Stimulated activated CD8-positive, alpha-beta memory T cell treated with anti-CD3 and anti-CD28 coated beads, Interleukin-15, amount 100 ng/mL, for 4 hours (primary cell): ENCODE data around the gene MTSS2.

Source experiments
- DNase-seq, 2 donors: peaks; one replicate each; pipeline ENCODE4 v3.0.0-alpha.2; 2020; ENCODE audit warnings: low read depth in 2 of 2

The MTSS2 gene, protein sequence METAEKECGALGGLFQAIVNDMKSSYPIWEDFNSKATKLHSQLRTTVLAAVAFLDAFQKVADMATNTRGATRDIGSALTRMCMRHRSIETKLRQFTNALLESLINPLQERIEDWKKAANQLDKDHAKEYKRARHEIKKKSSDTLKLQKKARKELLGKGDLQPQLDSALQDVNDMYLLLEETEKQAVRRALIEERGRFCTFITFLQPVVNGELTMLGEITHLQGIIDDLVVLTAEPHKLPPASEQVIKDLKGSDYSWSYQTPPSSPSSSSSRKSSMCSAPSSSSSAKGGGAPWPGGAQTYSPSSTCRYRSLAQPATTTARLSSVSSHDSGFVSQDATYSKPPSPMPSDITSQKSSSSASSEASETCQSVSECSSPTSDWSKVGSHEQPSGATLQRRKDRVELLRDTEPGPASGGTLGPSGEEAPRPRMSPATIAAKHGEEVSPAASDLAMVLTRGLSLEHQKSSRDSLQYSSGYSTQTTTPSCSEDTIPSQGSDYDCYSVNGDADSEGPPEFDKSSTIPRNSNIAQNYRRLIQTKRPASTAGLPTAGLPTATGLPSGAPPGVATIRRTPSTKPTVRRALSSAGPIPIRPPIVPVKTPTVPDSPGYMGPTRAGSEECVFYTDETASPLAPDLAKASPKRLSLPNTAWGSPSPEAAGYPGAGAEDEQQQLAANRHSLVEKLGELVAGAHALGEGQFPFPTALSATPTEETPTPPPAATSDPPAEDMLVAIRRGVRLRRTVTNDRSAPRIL

DNA sequence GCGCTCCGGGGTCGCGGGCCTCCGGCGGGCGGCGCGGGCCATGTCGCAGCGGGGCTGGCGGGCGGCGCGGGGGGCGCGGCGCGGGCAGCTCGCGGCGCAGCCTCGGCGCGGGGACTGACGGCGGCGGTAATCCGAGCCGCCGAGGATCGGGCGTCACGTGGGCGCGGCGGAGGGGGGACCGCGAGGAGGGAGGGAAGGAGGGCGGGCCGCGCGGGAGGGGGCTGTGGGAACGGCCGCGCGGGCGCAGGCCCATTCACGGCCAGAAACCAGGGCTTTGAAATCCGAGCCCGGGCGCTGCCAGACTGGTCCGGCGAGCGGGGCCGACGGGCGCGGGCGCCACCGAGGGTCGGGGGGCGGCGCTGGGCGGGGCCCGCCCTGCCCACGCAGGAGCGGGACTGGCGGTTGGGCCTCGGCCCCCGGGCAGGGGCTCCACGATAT, at the start of gene MTSS2:
Gene MTSS2, minus strand, starts transcription at position 116 of the 438 bp plus-strand sequence. CDS start 262 bp downstream, outside the sequence.
- DNase-seq = no peak

DNA sequence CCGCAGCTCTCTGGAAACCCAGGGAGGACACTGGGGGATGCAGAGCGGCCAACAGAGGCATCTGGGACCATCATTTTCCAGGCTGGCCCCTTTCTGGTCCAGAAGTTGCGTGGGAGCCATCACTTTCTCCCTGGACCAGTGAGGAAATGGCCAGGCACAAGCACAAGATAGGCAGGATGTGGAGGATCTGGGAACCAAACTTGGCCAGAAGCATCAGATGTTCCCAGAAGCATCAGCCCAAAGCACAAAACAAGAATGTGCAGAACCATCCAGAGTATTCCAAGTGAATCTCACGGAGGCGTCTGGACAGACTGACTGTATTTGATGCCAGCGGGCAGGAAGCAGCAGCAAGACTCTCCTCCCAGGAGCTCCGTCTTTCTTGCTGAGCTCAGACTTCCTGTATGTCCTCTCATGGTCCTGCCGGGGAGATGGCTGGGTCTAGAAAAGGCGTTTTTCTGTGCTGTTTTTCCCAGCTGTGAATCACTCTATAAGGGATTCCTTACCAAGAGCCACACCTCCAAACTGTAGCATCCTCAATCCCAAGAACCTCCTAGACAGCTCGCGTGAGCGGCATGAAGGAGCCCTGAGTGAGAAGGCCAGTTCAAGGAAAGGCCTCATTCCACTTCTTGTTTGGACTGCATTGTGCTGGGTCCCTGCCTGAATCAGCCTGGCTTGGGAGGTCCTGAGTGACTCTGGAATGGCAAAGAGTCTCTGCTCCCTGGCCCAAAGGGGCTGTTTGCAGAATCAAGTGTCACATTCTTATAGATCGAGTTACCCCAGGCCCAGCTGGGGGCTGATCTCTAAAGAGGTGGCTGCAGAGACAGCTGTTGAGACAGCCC, 49.5 kb upstream of the MTSS2 start:
- no peak for DNase-seq

DNA sequence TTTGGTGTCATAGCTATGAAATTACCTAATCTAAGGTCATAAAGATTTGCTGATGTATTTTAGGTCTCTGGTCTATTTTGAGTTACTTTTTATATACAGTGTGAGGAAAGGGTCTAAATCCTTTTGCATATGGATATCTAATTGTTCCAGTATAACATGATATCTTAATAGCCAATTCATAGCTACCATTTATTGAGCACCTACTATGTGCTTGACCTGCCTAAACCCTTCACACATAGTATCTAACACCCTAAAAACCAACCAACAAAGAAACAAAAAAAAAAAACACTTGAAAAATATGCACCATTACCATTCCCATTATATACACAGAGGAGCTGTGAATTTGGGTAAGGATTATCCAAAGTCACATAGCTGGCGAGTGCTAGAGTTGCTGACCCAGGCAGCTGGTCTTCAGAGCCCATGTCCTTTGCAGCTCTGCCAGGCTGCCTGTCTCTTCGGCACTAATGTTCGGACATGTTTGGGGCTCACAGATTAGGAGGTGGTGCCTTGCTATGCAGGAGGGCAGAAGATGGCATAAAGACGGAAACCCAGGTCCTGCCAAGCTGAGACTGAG, 48.8 kb upstream of the MTSS2 start:
- no peak for DNase-seq

DNA sequence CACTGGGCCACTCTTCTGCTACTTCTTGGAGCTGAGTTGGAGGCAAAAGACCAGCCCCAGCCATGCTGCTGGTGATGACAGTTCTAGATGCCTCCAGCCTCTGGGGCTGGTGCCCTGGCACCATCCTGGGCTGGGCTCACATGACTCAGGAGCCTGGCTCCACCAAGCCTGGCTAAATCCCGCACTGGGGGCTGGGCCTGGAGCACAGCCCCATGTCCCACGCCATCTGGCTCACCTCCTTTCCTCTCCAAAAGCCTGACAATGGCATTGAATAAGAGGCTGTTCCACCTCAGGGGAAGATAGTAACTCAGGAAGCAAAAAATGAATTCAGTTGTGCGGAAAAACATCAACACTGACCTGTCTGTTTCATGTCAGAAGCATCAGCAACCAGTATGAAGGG, 45.1 kb upstream of the MTSS2 start:
- no peak for DNase-seq

DNA sequence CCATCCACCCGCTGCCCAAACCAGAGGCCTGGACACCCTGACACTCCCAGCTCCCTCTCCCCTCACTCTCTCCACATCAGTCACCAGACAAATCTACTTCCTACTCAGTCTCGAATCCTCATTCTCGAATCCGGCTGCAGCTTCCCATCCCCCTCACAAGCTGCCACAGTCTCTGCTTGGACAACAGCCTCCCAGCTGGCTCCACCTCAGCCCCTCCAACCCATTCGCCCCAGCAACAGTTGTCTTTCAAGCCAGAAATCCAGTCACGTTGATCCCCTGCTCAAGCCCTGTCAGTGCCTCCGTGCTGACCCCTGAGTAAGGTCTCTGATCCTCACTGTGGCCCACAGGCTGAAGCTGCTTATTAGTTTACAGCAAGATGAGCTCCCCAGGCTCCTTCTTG, 44.2 kb upstream of the MTSS2 start:
- DNase-seq = no peak

DNA sequence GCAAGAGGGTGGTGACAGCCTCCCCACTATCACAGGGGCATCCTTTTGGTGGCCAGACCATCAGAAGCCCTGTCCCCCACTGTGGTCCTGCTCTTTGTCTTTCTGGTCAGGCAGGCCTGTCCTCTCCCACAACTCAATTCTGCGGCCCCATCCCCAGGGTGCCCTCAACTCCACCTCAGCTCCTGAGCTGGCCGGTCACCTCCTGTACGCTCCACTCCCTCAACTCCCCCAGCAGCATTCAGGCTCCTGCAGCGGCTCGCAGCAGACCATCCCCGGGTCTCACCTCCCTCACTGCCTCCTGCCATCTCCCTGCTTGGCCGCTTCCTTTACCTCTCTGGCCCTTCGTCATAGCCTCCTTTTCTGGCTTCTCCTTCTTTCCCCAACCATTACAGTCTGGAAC, 43.4 kb upstream of the MTSS2 start:
- DNase-seq = no peak

DNA sequence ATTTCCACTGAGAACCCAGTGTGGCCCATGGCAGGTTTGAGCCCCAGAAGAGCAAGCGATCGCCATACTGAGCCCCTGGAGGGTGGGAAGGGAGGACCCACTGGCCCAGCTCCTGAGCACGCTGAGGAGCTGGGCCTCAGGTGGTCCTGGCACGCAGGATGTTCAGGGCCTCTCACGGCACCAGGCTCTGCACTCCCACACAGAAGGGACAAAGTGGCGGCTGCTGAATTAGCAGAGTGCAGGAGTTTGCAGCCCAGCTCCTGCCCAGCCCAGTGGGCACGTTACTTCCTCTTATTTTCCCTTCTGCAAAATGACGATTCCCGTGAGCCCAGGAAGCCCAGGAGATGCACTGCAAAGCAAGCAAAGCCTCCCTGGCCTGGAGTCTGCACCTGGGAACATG, 42.3 kb upstream of the MTSS2 start:
- DNase-seq = no peak

DNA sequence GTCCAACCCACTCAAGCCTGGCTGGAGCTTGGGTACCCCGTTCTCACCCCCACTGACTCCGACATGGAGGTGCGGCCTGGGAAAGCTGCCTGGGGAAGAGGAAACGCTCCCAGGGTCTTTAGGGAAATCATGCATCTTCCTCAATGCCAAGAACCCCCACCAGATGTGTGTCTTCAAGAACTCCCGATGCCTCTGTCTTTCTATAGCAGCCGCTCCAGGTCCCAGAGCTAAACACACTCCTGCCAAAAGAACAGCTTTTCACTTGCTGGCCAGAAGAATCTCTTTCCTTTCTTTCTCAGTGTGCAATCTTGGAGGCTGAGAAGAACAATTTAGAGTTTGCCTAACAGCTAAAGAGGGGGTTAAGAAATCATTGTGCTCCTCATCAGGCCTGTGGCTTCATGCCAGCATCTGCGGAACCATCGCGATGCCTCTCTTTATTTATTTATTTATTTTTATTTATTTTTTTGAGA, 41.1 kb upstream of the MTSS2 start:
- no peak for DNase-seq

DNA sequence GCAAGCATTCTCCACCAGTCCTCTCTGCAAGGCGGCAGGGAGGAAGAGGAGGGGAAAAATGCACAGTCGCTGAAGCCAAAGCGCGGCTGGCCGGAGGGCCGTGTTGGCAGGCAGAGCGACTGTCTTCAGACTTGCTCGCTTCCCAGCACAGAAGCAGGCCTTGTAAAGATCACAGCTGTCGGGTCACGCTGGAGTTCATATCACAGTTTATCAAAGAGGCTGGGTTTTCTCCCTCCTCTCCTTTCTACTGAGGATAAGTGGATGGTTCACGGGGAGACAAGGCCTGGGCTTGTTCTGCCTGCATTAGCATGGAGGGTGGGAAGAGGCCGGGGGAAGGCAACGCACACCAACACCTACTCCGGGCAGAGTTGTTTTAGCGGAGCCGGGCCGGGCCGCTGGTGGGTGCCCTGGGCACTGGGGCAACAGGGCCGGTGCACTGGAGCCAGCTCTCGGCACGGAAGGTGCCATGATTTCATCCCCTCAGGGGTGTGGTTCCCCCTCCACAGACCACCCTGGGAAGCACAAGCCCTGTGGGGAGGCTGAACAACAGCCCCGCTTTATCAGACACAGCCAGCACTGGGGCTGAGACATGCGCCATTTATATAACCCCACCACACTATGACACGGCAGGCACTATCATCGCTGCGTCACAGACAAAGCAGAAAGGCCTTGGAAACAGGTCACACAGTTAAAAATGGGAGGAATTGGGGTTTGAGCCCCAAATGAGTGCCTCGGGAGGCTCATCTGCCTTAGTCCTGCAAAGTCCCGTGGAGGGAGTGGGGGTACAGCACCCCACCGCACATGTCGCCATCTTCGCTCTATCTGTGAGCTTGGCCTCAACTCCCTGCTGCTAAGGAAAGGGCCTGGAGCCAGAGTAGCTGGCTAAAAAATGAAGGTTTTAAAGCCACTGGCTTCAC, 40.3 kb upstream of the MTSS2 start:
- DNase-seq = no peak

DNA sequence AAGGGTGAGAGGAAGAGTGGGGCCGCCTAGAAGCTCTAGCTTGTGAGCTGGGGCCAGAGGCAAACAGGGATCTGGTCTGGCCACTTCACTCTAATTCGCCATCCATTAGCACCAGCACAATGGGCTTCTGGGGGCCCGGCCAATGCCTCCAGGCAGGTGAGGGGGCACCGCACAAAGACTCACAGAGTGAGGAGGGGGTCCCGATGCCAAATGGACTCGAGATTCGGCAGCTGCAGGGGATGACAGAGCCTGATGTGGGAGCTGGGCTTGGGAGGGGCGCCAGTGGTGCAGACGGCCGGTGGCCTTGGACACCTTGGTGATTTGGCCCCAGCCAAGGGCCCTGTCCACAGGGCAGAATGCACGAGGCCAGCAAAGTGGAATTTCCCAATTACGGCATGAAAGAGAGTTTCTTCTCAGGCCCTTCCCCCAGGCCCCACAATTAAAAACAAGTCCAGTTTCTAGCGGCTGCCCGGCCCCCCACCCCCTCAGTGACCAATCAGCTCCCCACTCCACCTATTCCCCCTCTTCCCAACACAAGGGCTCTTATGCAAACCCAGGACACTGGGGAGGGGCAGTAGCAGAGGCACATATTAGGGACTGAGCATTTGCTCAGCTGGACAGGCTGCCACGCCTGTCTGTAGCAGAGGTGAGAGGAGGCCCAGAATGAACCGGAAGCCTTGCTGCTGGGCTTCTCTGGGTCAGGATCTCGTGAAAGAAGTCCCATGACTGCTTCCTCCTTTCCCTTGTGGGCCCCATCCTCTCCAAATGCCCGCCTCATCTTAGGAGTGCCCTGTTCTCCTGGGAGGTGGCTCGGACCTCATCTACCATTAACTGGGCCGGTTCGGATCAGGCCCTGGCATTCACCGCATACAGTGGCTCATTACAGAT, 39.4 kb upstream of the MTSS2 start:
- DNase-seq = no peak

DNA sequence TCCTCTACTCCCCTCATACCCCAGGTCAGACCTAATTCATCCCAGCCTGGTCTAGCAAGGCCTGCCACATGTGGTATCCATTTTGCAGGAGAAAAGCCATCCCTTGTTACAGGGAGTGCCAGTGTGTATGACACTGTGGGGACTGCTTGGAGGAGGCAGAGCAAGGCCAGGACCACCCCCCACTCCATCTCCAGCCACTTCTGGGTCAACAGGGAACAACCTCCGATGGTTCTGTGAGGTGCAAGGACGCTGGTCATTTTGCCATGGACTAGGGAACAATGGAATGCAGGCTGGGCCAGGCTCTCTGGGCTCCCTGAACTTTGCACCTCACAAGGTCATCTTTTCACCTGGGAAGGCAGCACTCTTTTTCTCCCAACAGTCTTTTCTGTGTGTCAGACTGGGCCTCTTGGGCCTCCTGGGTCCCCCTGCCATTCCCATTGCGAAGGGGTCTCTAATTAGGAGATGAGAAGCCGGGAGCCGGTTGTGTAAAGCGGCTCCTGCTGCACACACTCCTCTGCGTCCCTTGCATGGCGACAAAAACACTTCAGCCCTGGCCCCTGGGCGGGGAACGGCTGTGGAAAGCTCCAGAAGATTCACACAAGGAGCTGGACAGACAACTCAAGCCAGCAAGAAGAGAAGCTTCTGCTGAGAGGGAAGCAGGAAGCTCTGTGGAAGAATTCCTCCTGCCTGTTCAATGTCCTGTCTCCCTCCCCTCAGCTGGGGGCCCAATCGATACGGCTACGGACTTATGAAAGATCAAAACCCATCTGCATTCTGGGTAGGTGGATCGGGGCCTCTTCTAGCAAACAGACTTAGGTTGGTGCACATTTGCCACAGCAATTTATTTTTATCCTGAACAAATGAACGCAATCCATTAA, 38.5 kb upstream of the MTSS2 start:
- DNase-seq = no peak

DNA sequence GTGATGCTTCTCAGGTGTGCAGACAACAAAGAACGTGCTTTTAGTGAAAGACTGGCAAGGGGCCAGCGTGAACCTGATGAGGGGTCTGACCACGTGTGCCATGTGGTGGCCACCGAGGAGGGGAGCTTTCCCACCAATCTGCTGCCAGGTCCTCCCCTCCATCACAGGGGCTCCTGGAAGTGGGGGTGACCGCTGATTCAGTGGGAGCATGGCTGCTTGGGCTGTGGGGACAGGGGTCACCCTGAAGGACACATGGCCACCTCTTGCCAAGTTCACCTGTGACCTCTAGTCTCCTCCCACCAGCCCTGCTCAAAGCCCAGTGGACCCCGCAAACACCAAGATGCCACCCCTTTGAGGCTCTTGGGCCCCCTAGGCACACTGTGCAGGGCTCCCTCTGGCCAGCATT, 37.9 kb upstream of the MTSS2 start:
- DNase-seq = no peak

DNA sequence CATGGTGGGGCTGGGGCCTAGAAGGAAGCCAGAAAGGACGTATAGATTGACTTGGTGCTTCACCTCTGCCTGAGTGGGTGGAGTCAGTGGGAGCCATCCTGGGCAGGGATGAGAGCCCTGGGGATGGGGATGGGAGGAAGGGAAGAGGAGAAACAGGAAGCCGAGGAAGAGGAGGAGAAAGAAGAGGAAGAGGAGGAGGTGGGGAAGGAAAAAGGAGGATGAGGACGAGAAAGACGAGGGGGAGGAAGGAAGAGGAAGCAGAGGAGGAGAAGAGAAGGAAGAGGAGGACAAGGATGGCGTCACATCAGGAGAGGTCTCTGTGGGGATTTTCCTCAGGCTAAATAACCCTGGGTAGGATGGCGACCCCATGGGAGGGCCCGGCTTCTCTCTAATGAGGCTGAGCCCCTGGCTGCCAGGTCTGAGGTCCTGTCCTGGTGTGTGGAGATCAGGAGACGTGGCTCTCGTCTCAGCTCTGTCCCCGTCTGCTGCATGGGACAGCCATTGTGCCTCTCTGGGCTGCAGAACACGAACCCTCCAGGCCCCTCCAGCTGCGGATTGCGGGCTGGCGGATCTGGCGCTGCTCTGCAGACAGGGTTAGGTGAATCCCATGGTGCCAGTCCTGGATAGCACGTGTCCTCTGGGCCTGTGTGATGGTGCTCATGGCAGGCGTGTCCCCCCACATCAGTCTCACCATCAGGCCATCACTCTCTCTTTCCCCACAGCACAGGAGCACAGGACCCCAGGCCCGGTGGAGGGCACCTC, 35.5 kb upstream of the MTSS2 start:
- DNase-seq = no peak

DNA sequence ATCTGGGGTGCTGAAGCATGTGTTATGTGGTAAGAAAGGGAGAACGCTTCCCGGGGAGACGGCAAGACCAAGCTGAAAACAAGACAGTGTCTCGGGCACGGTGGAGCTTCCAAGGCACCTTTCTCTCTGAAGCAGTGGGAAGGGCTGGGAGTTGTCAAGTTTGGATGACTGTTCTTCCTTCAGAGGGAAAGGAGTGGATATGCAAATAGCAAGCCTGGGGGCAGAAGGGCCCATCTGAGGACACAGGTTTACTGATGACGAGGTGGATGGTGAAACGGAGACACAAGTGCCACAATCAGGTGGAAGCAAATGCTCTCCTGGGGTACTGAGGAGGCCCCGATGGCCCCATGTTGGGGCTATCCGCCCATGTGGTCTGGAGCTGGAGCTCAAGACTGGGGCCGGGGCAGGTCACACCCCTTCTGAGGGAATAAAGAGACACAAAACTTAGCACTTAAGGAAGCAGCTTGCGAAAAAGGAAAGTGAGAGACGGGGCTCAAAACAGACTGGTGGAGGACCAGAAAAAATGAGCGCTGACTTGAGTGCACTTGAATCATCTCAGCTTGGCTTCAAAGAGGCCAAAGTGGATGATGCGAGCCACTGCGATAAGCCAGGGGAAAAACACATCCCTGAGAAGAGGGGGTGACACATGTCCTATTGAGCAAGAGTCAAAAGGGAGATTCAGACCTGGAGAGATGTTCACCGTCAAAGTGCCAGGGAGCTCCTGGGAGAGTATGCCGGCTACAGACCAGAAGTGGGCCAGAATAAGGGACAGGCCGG, 34.8 kb upstream of the MTSS2 start:
- DNase-seq = no peak

DNA sequence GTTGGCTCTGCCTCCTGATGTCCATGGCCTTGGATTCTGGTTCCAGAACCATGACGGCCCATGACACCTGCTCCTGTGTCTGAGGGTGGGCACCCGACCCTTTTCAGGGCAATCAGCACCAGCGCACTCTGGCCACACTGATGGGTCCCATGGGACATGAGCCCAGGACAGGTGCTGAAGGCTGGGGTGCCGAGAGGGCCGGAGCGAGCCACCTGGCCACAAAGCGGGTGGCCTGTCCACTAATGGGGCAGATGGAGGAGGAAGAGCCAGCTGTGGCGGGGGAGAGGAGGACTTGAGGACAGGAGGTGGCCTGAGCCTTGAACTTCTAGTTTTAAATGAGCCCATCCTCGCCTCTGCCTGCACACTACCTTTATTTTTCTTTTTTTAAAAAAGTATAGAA, 31.2 kb upstream of the MTSS2 start:
- DNase-seq = no peak

DNA sequence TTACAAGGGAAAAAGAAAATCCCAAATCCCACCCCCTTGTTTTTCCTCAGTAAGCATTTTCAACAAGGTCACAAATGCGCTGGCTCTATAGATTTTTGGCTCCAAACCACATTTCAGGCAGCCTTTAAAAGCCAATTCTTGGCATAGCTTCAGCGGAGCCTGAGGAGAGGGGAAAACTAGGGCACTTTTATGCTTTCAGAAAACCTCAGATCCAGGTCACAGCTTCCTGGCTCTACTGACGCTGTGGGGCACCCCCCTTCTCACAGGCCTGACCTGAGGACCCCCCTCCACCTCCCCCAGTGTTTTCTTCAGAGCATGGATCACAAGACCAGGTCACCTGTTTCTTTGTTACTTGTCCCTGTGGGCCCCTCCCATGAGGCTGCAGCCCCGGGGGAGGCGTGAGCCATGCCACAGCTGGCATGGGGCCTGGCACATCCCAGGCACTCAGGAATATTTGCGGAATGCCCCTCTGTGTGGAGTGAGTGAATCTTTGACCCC, 30.1 kb upstream of the MTSS2 start:
- no peak for DNase-seq
